SJCRH30 (cell line): ENCODE results near the gene CAMKMT. TPM values are rescaled to one million over a fixed set of nuclear protein-coding genes. Genes with fewer than 3 reads are reported as not detected.

Source experiments
- DNase-seq, 2 experiments: peaks; one replicate each; pipeline ENCODE4 v3.0.0-alpha.2; 2015 to 2020
- H3K27ac ChIP-seq: fragments of 250-450 bp; sonication (Bioruptor Pico); 2 replicates; pipeline ENCODE4 v1.5.1; 2020; ENCODE audit warnings: mild to moderate bottlenecking, moderate library complexity
- H3K27me3 ChIP-seq: fragments of 250-450 bp; sonication (Bioruptor Pico); 2 replicates; pipeline ENCODE4 v1.5.1; 2020; ENCODE audit warnings: mild to moderate bottlenecking, moderate library complexity
- H3K36me3 ChIP-seq: fragments of 250-450 bp; sonication (Bioruptor Pico); 2 replicates; pipeline ENCODE4 v1.5.1; 2020; ENCODE audit warnings: mild to moderate bottlenecking, moderate library complexity
- H3K4me1 ChIP-seq: fragments of 250-450 bp; sonication (Bioruptor Pico); 2 replicates; pipeline ENCODE4 v1.5.1; 2020; ENCODE audit warnings: mild to moderate bottlenecking, moderate library complexity
- H3K4me3 ChIP-seq: fragments of 250-450 bp; sonication (Bioruptor Pico); 2 replicates; pipeline ENCODE4 v1.5.1; 2020; ENCODE audit warnings: mild to moderate bottlenecking, moderate library complexity
- H3K9me3 ChIP-seq: fragments of 250-450 bp; sonication (Bioruptor Pico); replicated peaks from 2 replicates; pipeline ENCODE4 v1.5.1; 2020; ENCODE audit warnings: mild to moderate bottlenecking, moderate library complexity
- total RNA-seq: library from RNA; depleted of rRNA; stranded (reverse); fragments of >200 nt; shearing (Covaris generic); gene quantifications from 2 replicates; pipeline ENCODE4 v1.2.3, GENCODE V29; 2014

The CAMKMT gene
- total RNA-seq, 1 experiment from 2014 or later: 11.3 TPM

DNA sequence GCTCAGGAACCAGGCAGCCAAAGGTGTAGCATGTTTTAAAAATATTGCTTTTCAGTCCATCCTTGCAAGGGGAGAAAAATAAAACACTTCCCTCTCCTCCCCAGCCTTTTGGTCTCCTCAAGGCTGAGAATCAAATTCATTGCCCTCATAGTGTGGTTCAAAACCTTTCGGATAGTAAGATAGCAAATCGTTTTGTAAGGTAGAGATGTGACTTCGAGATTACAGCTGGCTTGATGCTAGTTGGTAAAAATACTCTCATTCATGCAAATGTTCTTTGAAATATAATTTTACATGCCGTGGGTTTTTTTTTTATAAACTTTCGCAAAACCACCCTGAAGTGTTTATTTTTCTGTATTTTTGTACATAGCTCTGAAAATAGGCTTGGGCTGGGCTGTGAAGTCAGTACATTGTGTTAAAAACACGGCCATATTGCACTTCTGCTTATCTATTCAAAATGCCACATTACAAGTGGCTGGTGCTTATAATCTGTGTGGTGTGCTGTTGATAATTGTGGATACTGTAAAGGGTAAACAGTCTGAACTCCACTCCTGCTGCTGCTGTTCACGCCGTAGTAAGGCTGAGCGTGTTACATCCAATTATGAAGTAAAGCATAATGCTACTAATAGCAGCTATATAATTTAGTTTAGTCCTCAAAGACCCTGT lies 407.7 kb downstream of the CAMKMT start:
- DNase-seq: no peak
- Histone ChIP-seq H3K4me3 (no peak overlapping the region), H3K36me3 (no peaks in the 10 kb centered on the region), H3K4me1 (peaks cover 17% of the 10 kb centered on the region), H3K27ac (no peak overlapping the region; the same call in 1 of the 2 replicates), H3K27me3 (no peaks in the 10 kb centered on the region), H3K9me3 (no peaks in the 10 kb centered on the region)

DNA sequence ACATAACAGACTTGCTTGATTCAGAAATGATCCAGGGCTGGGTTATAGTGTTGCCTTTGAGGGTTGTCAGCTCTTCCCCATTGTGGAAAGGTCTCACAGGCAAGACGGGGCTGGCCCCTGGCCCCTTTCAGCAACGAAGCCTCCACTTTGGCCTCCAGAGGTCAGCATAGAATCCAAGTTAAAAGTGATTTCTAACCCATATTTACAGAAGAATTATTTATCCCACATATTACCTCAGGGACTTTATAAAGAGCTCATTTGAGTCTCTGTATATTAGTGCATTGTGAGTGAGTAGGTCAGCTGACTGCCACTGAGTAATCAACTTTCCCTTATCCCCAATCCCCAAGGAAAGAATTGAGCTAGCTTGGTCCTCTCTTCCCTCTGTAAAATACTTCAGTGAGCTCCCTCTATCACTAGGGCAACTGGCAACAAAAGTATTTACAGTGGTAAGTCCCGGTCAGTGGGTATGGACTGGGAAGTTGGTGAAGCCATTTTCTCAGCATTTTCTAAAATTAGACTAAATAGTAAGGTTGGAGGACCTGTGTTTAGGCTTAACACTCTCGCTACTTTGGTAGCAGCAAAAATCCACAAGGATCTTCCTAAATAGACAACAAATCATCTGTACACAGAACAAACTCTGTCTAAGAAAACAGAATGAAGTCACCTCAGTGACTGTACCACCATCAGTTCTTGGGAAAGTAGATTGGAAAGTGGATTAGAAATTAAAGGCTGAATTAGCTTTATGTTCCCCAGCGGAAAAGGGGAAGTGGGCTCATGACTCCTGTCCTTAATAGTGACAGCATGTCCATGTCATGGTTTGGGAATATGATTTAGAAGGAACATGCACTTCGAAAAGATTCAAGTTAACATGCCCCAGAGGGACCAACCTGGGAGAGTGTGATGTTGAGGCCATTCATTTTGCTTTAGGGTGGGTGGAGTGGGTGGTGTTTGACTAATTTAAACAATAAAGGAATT lies 408.8 kb downstream of the CAMKMT start:
- Histone ChIP-seq H3K4me1 (peaks cover 25% of the 10 kb centered on the region), H3K9me3 (no peaks in the 10 kb centered on the region), H3K4me3 (no peak overlapping the region), H3K27ac (no peak overlapping the region; the same call in 1 of the 2 replicates), H3K36me3 (no peaks in the 10 kb centered on the region), H3K27me3 (no peaks in the 10 kb centered on the region)
- peak in 1 of 2 experiments; percentile 38 for DNase-seq

DNA sequence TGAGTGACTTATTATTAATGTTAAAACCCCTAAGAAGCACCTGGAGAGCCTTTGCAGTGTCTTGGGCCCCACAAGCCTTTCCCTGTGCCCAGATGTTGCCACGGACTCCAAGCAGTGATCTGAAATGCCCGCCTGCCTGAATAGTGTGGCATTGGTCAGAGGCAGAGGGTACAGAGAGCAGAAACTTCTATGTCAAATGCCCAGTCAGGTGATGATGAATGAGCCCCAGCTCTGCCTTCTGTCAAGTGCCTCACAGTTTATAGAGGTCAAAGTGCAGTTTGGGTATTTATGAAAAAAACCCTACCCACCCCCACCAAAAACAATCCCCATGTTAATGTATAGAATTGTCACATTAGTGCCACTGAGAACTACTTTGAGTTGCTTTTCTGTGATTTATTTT lies 409.8 kb downstream of the CAMKMT start:
- Histone ChIP-seq H3K4me1 (peaks cover 34% of the 10 kb centered on the region), H3K27ac (no peak overlapping the region), H3K36me3 (no peaks in the 10 kb centered on the region), H3K9me3 (no peaks in the 10 kb centered on the region), H3K4me3 (no peak overlapping the region), H3K27me3 (no peaks in the 10 kb centered on the region)
- no peak for DNase-seq

DNA sequence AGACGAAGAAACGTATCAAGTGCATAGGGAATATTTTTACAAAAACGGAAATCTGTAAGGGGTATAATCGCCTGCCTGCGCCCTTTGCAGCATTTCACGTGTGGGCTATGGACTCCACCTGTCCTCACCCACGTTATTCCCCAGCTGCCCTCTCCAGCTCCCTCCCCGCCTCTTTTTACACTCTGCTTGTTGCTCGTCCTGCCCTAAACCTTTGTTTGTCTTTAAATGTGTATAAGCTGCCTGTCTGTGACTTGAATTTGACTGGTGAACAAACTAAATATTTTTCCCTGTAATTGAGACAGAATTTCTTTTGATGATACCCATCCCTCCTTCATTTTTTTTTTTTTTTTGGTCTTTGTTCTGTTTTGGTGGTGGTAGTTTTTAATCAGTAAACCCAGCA lies 410.4 kb downstream of the CAMKMT start:
- Histone ChIP-seq H3K27me3 (no peaks in the 10 kb centered on the region), H3K4me1 (peaks cover 34% of the 10 kb centered on the region), H3K4me3 (no peak overlapping the region), H3K36me3 (no peaks in the 10 kb centered on the region), H3K27ac (peak overlapping the region; percentile 3; the same call in 1 of the 2 replicates), H3K9me3 (no peaks in the 10 kb centered on the region)
- no peak for DNase-seq

DNA sequence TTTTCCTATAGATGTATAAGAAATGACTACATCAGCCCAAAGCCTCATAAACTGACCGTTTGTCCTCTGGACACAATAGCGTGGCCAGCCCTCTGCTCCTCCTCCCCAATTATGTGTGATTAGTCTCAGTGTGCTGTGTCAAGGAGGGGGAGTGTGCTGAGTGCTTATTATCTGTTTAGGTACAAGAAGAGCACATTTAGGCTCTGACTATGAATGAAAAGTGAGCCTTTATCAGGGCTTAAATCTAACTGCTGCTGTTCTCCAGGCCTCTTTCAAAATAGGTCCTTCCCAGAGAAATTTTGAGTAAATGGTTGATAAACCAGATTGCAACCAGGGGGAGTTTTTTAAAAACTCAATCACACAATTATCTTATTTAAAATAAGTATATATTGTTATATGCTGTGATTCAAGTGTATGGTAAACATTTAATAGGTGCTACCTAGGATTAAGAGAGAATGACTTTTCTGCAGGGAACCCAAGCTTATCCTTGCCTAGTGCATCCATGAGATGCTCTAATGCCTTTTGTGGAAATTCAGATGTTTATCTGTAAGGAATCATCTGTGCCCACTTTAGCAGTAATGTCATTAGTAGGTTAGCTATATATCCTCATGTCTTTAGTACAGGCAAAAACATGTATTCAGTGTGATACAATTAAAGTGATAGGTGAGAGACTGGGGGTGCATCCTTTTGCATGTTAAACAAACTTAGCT lies 411.1 kb downstream of the CAMKMT start:
- Histone ChIP-seq H3K36me3 (no peaks in the 10 kb centered on the region), H3K4me1 (peaks cover 34% of the 10 kb centered on the region), H3K27ac (peak overlapping the region; percentile 3; the same call in 1 of the 2 replicates), H3K4me3 (no peak overlapping the region), H3K27me3 (no peaks in the 10 kb centered on the region), H3K9me3 (no peaks in the 10 kb centered on the region)
- peak; percentile 48 to 68 for DNase-seq

DNA sequence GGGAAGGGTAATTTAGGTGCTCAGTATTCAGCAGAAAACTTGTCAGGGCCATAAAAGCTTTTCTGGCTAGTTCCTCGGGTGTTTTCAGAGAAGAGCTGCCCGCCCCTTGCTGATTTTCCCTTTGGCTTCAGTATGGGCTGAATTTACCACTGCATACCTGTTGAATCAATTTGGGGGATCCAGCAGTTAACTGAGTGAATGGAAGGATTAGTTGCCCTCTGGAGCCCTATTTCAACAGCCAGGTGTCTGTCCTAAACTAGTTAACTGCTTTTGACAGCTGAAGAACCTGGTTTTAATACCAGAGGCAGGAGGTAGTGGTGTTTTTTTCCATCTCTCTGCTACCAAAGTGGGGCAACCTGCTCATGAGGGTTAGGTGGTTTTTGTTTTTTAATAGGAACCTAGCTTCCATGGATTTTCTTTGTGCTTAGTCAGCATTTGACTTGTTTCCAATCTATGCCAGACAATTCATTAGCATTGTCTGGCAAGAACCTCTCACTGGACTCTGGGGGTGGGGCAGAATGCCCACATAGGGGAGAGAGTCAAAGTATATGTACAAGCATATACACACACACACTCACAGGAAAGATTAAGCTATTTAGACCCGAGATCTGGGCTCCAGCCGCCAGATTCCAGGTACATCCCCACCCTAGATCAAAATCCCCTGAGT lies 413.2 kb downstream of the CAMKMT start:
- Histone ChIP-seq H3K36me3 (no peaks in the 10 kb centered on the region), H3K4me1 (peaks cover 37% of the 10 kb centered on the region), H3K9me3 (no peaks in the 10 kb centered on the region), H3K27ac (no peak overlapping the region), H3K27me3 (no peaks in the 10 kb centered on the region), H3K4me3 (no peak overlapping the region)
- no peak for DNase-seq

DNA sequence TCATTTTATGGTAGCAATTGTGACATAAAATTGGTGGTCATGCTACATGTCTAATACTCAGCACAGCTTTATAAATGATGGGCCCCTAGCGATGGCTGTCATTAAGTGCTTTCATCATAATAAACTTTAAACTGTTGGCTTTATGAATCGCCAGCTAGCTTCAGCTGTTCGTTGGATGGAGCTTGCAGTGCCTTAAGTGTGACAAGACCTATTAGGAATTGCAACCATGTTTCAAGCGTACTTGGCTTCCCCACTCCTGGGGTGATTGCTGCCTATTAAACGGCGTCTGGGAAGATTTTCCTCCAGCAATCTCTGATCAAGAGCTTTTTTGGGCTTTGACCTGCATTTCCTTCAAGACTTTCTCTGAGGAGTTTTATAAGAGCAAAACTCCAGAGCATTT lies 415.3 kb downstream of the CAMKMT start:
- Histone ChIP-seq H3K27ac (peak overlapping the region; percentile 91), H3K27me3 (no peaks in the 10 kb centered on the region)

DNA sequence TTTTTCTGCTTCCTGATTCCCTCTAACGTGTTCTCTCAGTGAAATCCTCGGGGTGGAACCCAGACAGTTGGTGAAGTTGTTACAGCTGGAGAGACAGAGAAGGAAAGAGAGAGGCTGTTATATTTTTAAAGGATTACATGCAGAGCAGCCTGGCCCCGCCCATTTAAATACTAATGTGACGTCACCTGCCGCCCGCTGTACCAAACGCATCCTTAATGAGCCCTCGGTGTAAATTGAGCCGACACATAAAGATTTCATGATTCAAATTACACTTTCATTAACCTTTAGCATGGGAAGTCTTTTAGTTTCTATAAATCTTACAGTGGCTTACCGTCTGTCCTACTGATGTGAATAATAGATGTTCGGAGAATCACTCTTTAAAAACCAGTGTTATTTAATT lies 415.8 kb downstream of the CAMKMT start:
- Histone ChIP-seq H3K9me3 (no peaks in the 10 kb centered on the region), H3K36me3 (no peaks in the 10 kb centered on the region), H3K4me1 (peaks cover 29% of the 10 kb centered on the region), H3K27ac (peak overlapping the region; percentile 91), H3K27me3 (no peaks in the 10 kb centered on the region), H3K4me3 (peak overlapping the region; percentile 52)
- peak; percentile 86 to 91 for DNase-seq

More for the DNA sequence above, 415.3 kb downstream of the CAMKMT start:
- no peaks in the 10 kb centered on the region for H3K9me3 ChIP-seq
- H3K36me3 ChIP-seq: no peaks in the 10 kb centered on the region
- peak overlapping the region; percentile 52 for H3K4me3 ChIP-seq
- H3K4me1 ChIP-seq: peaks cover 34% of the 10 kb centered on the region
- peak; percentile 70 to 82 for DNase-seq

DNA sequence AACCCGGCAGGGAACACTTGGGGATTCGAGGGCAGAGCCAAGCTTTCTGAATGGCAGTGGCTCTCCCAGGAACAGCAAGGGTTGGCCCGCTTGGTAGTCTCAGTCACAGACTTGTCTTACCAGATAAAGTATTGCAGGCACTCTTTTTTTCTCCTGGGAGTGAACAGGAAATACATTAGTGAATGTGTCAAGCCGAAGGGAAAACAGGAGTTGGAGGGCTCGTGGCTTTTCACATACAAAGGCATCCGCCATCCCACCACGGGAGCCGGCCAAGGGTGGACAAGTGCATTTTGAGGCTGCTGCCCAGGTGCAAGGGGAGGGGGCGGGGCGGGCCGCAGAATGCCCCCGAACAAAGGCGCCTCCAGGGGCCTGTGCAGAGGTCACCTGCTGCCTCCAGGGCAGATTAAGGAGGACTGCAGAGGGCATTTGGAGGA lies 416.5 kb downstream of the CAMKMT start:
- H3K4me3 ChIP-seq: peak overlapping the region; percentile 52
- peaks cover 23% of the 10 kb centered on the region for H3K4me1 ChIP-seq
- no peaks in the 10 kb centered on the region for H3K36me3 ChIP-seq
- no peaks in the 10 kb centered on the region for H3K9me3 ChIP-seq
- H3K27ac ChIP-seq: peak overlapping the region; percentile 91
- no peaks in the 10 kb centered on the region for H3K27me3 ChIP-seq
- peak; percentile 82 to 89 for DNase-seq

DNA sequence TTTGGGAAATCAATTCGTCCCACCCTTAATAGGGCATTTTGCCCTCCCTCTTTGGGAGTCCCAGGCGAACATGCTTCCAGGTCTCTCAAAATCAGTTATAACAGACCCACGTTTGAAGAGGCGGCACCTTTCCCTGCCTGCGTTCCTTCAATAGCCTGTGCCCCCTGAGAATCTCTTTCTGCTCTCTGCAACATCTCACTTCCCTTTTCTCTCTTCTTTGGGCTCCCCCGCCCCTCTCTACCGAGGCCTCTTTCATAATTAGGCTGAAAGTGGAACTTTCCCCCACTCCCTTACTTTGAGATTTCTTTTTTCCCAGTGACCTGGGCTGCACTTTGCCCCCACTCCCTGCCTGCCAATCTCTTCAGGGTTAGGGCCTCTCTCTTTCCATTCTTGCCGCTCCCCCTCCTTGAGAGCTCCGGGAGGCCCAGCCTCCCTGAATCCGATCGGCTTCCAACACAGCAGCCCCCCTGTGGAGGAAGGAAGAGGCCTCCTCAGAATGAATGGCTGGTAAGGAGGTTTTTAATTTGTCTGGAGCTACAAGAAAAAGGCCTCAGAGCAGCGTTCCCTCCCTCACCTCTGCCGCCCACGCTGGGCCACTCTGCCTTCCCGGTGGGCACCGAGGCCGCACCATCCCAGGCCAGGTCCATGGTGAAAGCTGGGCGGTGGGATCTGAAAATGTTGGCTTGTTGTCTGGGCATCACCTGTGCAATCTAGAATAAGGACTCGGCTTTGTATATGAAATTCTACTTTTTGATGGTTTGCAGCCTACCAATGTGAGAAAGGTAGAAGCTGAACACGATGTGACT lies 417.1 kb downstream of the CAMKMT start:
- no peak for DNase-seq
- Histone ChIP-seq H3K9me3 (no peaks in the 10 kb centered on the region), H3K27me3 (no peaks in the 10 kb centered on the region), H3K4me1 (peaks cover 23% of the 10 kb centered on the region), H3K36me3 (no peaks in the 10 kb centered on the region), H3K4me3 (peak overlapping the region; percentile 52), H3K27ac (peak overlapping the region; percentile 91)

DNA sequence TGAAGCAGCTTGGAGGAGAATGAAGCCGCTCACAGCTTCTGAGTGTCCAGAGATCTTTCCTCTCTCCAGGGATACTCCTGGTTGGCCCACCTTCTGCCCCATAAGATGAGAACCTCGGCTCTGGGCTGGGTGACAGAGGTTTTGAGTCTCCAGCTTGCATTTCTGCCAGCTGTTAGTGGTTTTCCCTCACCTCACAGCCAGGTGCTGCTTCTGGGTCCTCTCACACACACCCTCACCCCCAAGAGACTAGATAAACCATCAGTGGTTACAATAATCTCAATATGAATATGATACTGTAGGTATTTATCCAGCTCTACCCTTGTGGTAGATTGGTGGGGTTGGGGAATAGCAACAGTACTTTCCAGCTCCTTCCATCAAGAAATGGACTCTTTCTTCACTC lies 418.0 kb downstream of the CAMKMT start:
- no peak for DNase-seq

DNA sequence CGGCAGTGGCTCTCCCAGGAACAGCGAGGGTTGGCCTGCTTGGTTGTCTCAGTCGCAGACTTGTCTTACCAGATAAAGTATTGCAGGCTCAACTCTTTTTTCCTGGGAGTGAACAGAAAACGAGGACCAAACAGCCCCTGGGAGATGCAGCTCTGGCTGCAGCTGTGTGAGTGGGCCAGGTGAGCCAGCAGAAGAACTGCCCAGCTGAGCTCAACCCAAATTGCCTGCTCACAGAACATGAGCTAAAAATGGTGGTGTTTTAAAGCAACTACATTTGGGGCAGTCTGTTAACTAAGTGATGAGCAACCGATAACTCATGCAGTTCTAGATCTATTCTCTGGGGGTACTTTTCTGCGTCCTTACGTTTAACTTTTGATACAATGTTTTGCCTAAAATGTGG lies 418.7 kb downstream of the CAMKMT start:
- H3K27ac ChIP-seq: no peak overlapping the region
- H3K36me3 ChIP-seq: no peaks in the 10 kb centered on the region
- no peak for DNase-seq
- H3K27me3 ChIP-seq: no peaks in the 10 kb centered on the region
- no peaks in the 10 kb centered on the region for H3K9me3 ChIP-seq
- peaks cover 16% of the 10 kb centered on the region for H3K4me1 ChIP-seq
- H3K4me3 ChIP-seq: no peak overlapping the region

More for the DNA sequence above, 418.0 kb downstream of the CAMKMT start:
- H3K36me3 ChIP-seq: no peaks in the 10 kb centered on the region
- no peaks in the 10 kb centered on the region for H3K27me3 ChIP-seq
- H3K27ac ChIP-seq: no peak overlapping the region
- H3K9me3 ChIP-seq: no peaks in the 10 kb centered on the region
- no peak overlapping the region for H3K4me3 ChIP-seq
- H3K4me1 ChIP-seq: peaks cover 22% of the 10 kb centered on the region

DNA sequence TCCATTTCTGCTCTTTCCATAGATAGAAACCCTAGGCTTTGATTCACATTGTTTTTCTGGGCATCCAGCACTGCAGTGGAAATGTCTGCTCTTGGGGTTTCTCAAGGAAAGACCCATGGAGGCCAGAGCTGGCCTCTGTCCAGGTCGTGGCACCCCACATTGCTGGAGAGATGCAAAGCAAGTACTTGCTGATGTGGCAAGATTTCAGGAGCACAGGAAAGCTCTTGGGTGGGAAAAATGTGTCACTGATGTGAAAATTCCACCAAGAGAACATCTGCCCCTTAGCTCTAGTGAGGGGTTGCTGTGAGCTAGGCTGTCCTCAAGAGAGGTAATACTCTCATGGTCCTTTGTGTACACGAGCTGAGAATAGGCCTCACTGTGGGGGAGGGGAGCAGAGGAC lies 423.7 kb downstream of the CAMKMT start:
- no peaks in the 10 kb centered on the region for H3K36me3 ChIP-seq
- no peaks in the 10 kb centered on the region for H3K27me3 ChIP-seq
- H3K4me3 ChIP-seq: no peak overlapping the region
- no peaks in the 10 kb centered on the region for H3K4me1 ChIP-seq
- DNase-seq: no peak
- no peak overlapping the region for H3K27ac ChIP-seq
- H3K9me3 ChIP-seq: no peaks in the 10 kb centered on the region
